Mesothelial cell of epicardium (in vitro differentiated cells): Measurements from ENCODE around the gene SEMA6A. TPM values are rescaled to one million over a fixed set of nuclear protein-coding genes. Genes with fewer than 3 reads are reported as not detected.

Experiments used
- DNase-seq, 2 experiments: peaks; one replicate each; pipeline ENCODE4 v3.0.0; 2021; ENCODE audit warnings: low spot score in 2 of 2; ENCODE audit not compliant: unreplicated experiment in 2 of 2
- H3K27ac Mint-ChIP-seq: 2 replicates; pipeline ENCODE4 v1.8.0; 2021; ENCODE audit warnings: mixed read lengths
- H3K27me3 Mint-ChIP-seq: 2 replicates; pipeline ENCODE4 v1.8.0; 2021; ENCODE audit warnings: low read depth, mixed read lengths
- H3K36me3 Mint-ChIP-seq: 2 replicates; pipeline ENCODE4 v1.8.0; 2021; ENCODE audit warnings: mixed read lengths
- H3K4me1 Mint-ChIP-seq: 2 replicates; pipeline ENCODE4 v1.8.0; 2021; ENCODE audit warnings: mixed read lengths
- H3K4me3 Mint-ChIP-seq: 2 replicates; pipeline ENCODE4 v1.8.0; 2021; ENCODE audit warnings: mild to moderate bottlenecking, moderate library complexity, mixed read lengths
- H3K9me3 Mint-ChIP-seq: 2 replicates; pipeline ENCODE4 v1.8.0; 2021; ENCODE audit warnings: mixed read lengths
- CTCF ChIP-seq: fragments of 200-600 bp; sonication (generic); IDR thresholded peaks from one replicate; pipeline ENCODE4 v1.5.0; 2021; ENCODE audit warnings: antibody characterized with exemption; ENCODE audit not compliant: unreplicated experiment
- total RNA-seq: library from RNA; stranded (reverse); gene quantifications from 3 replicates; pipeline ENCODE4 v1.2.1, GENCODE V29; 2021

The SEMA6A gene
- total RNA-seq, 1 donor from 2014 or later, result 129 TPM

GRCh38 chr5:116440457-116441001, 134.1 kb downstream of the SEMA6A start:
- Mint-ChIP-seq H3K27me3 (no peaks in the 10 kb centered on the region), H3K9me3 (no peaks in the 10 kb centered on the region), H3K36me3 (peaks cover 5% of the 10 kb centered on the region), H3K4me1 (peaks cover 26% of the 10 kb centered on the region), H3K4me3 (no peak overlapping the region), H3K27ac (no peak overlapping the region)
- DNase-seq, result no peak
- TF ChIP-seq CTCF, result no peak

- Mint-ChIP-seq H3K27me3 (no peaks in the 10 kb centered on the region), H3K36me3 (peaks cover 3% of the 10 kb centered on the region), H3K4me3 (no peak overlapping the region), H3K27ac (no peak overlapping the region), H3K9me3 (no peaks in the 10 kb centered on the region), H3K4me1 (peaks cover 26% of the 10 kb centered on the region)
- no peak for DNase-seq
- no peak for TF ChIP-seq CTCF
Measured at GRCh38 chr5:116439905-116440304, 134.7 kb downstream of the SEMA6A start.

GRCh38 chr5:116438979-116439554, 135.6 kb downstream of the SEMA6A start:
- H3K27ac Mint-ChIP-seq, result no peak overlapping the region
- no peaks in the 10 kb centered on the region for H3K27me3 Mint-ChIP-seq
- no peak for TF ChIP-seq CTCF
- peaks cover 26% of the 10 kb centered on the region for H3K4me1 Mint-ChIP-seq
- peaks cover 2% of the 10 kb centered on the region for H3K9me3 Mint-ChIP-seq
- no peak for DNase-seq
- H3K36me3 Mint-ChIP-seq, result peaks cover 4% of the 10 kb centered on the region
- H3K4me3 Mint-ChIP-seq, result no peak overlapping the region

GRCh38 chr5:116437922-116438578, 136.6 kb downstream of the SEMA6A start:
- H3K27me3 Mint-ChIP-seq, result no peaks in the 10 kb centered on the region
- peaks cover 23% of the 10 kb centered on the region for H3K4me1 Mint-ChIP-seq
- no peak for TF ChIP-seq CTCF
- no peak overlapping the region for H3K4me3 Mint-ChIP-seq
- H3K9me3 Mint-ChIP-seq, result peaks cover 5% of the 10 kb centered on the region
- no peak for DNase-seq
- H3K27ac Mint-ChIP-seq, result no peak overlapping the region
- H3K36me3 Mint-ChIP-seq, result peaks cover 4% of the 10 kb centered on the region

- Mint-ChIP-seq H3K4me1 (peaks cover 21% of the 10 kb centered on the region), H3K9me3 (peaks cover 5% of the 10 kb centered on the region), H3K27ac (no peak overlapping the region), H3K4me3 (no peak overlapping the region), H3K27me3 (no peaks in the 10 kb centered on the region), H3K36me3 (peaks cover 4% of the 10 kb centered on the region)
- no peak for DNase-seq
- no peak for TF ChIP-seq CTCF
Measured at GRCh38 chr5:116437351-116437705, 137.3 kb downstream of the SEMA6A start.
